ENCODE data around the gene SYT11. TPM values are rescaled to one million over a fixed set of nuclear protein-coding genes. Genes with fewer than 3 reads are reported as not detected.

SYT11 gene
- total RNA-seq, 1 experiment from 2014 or later: 1.0 TPM

DNA sequence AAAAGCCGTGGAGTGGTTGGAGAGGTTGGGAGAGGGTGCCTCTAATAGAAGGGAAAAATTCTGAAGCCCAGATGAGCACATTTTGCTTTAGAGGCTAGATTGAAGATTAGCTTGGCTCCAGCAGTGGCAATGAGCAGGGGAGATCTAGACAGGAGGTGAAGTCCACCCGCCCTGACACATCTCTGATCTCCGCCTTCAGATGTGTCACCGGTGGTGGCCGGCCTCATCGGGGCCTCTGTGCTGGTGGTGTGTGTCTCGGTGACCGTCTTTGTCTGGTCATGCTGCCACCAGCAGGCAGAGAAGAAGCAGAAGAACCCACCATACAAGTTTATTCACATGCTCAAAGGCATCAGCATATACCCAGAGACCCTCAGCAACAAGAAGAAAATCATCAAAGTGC lies 8.4 kb downstream of the SYT11 start:
- no peaks in the 10 kb centered on the region for H3K36me3 Mint-ChIP-seq (ENCODE audit: insufficient read depth, unreplicated experiment)
- no peaks in the 10 kb centered on the region for H3K9me3 Mint-ChIP-seq (ENCODE audit: low read depth, unreplicated experiment)
- DNase-seq: no peak
- BruUV-seq (replicated peaks): no TSS peak
- H3K4me1 Mint-ChIP-seq (ENCODE audit: low read depth, unreplicated experiment): no peaks in the 10 kb centered on the region
- no peak overlapping the region for H3K4me3 Mint-ChIP-seq (ENCODE audit: low read depth, unreplicated experiment)
- peaks cover 53% of the 10 kb centered on the region for H3K27me3 Mint-ChIP-seq (ENCODE audit: unreplicated experiment)
- no peak overlapping the region for H3K27ac Mint-ChIP-seq (ENCODE audit: unreplicated experiment)
- CTCF ChIA-PET: interaction anchor here (1.3 kb wide), 1 partner anchor 15 kb away, joined by 3 read pairs; no protein-coding TSS in a partner anchor
- intact Hi-C loops (cut with micrococcal nuclease; ENCODE audit: unreplicated experiment): no loop called here
- TF ChIP-seq, protein P1, sequence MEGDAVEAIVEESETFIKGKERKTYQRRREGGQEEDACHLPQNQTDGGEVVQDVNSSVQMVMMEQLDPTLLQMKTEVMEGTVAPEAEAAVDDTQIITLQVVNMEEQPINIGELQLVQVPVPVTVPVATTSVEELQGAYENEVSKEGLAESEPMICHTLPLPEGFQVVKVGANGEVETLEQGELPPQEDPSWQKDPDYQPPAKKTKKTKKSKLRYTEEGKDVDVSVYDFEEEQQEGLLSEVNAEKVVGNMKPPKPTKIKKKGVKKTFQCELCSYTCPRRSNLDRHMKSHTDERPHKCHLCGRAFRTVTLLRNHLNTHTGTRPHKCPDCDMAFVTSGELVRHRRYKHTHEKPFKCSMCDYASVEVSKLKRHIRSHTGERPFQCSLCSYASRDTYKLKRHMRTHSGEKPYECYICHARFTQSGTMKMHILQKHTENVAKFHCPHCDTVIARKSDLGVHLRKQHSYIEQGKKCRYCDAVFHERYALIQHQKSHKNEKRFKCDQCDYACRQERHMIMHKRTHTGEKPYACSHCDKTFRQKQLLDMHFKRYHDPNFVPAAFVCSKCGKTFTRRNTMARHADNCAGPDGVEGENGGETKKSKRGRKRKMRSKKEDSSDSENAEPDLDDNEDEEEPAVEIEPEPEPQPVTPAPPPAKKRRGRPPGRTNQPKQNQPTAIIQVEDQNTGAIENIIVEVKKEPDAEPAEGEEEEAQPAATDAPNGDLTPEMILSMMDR (IDR thresholded peaks at IDR 0.05; ENCODE audit: unreplicated experiment): no peak

- CTCF ChIA-PET: interaction anchor here (1.1 to 1.6 kb wide), 2 partner anchors 12 kb away, joined by 3 to 4 read pairs; partner anchors contain the start of gene SYT11
- no peak overlapping the region for H3K4me3 Mint-ChIP-seq (ENCODE audit: low read depth, unreplicated experiment)
- TF ChIP-seq, protein P1 (IDR thresholded peaks at IDR 0.05; ENCODE audit: unreplicated experiment): no peak
- H3K27me3 Mint-ChIP-seq (ENCODE audit: unreplicated experiment): peaks cover 50% of the 10 kb centered on the region
- H3K4me1 Mint-ChIP-seq (ENCODE audit: low read depth, unreplicated experiment): no peaks in the 10 kb centered on the region
- H3K27ac Mint-ChIP-seq (ENCODE audit: unreplicated experiment): no peak overlapping the region
- no peak for DNase-seq
- no peaks in the 10 kb centered on the region for H3K9me3 Mint-ChIP-seq (ENCODE audit: low read depth, unreplicated experiment)
- H3K36me3 Mint-ChIP-seq (ENCODE audit: insufficient read depth, unreplicated experiment): peaks cover 3% of the 10 kb centered on the region
- no TSS peak for BruUV-seq (replicated peaks)
- intact Hi-C loops (cut with micrococcal nuclease; ENCODE audit: unreplicated experiment): no loop called here
These were observed 12.0 kb downstream of the SYT11 start for GRCh38 chr1:155871390-155871789.

GRCh38 chr1:155872527-155872926 lies 13.2 kb downstream of the SYT11 start:
- no peaks in the 10 kb centered on the region for H3K9me3 Mint-ChIP-seq (ENCODE audit: low read depth, unreplicated experiment)
- H3K4me1 Mint-ChIP-seq (ENCODE audit: low read depth, unreplicated experiment): no peaks in the 10 kb centered on the region
- peak overlapping the region; percentile 9 for H3K27ac Mint-ChIP-seq (ENCODE audit: unreplicated experiment)
- TF ChIP-seq, protein P1 (IDR thresholded peaks at IDR 0.05; ENCODE audit: unreplicated experiment): no peak
- no TSS peak for BruUV-seq (replicated peaks)
- CTCF ChIA-PET: interaction anchor here (1.6 kb wide), 1 partner anchor 13 kb away, joined by 4 read pairs; the partner anchor contains the start of gene SYT11
- intact Hi-C loops (cut with micrococcal nuclease; ENCODE audit: unreplicated experiment): no loop called here
- H3K36me3 Mint-ChIP-seq (ENCODE audit: insufficient read depth, unreplicated experiment): peaks cover 4% of the 10 kb centered on the region
- H3K27me3 Mint-ChIP-seq (ENCODE audit: unreplicated experiment): peaks cover 43% of the 10 kb centered on the region
- H3K4me3 Mint-ChIP-seq (ENCODE audit: low read depth, unreplicated experiment): no peak overlapping the region
- DNase-seq: no peak

DNA sequence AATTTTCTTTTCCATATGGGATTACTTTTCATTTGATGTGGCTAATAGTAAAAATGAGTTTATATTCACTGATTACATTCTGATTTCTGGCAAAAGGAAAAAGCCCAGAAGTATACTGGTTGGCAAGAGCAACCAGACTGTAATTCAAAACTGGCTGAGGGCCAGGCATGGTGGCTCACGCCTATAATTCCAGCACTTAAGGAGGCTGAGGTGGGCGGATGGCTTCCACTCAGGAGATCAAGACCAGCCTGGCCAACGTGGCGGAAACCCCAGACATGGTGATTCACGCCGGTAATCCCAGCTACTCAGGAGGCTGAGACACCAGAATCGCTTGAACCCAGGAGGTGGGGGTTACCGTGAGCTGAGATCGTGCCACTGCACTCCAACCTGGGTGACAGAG lies 14.5 kb downstream of the SYT11 start:
- BruUV-seq (replicated peaks): no TSS peak
- TF ChIP-seq, protein P1 (IDR thresholded peaks at IDR 0.05; ENCODE audit: unreplicated experiment): no peak
- no peaks in the 10 kb centered on the region for H3K9me3 Mint-ChIP-seq (ENCODE audit: low read depth, unreplicated experiment)
- CTCF ChIA-PET: interaction anchor here (0.6 kb wide), 1 partner anchor 18 kb away, joined by 3 read pairs; no protein-coding TSS in a partner anchor
- no peak overlapping the region for H3K4me3 Mint-ChIP-seq (ENCODE audit: low read depth, unreplicated experiment)
- intact Hi-C loops (cut with micrococcal nuclease; ENCODE audit: unreplicated experiment): no loop called here
- no peaks in the 10 kb centered on the region for H3K4me1 Mint-ChIP-seq (ENCODE audit: low read depth, unreplicated experiment)
- H3K27ac Mint-ChIP-seq (ENCODE audit: unreplicated experiment): no peak overlapping the region
- peaks cover 35% of the 10 kb centered on the region for H3K27me3 Mint-ChIP-seq (ENCODE audit: unreplicated experiment)
- H3K36me3 Mint-ChIP-seq (ENCODE audit: insufficient read depth, unreplicated experiment): peaks cover 4% of the 10 kb centered on the region
- no peak for DNase-seq

All from Calu3 (cell line).